Measurements from ENCODE around the gene TSPAN32.
A peak's percentile ranks its signal among the peaks of the same experiment; 100 is the strongest.
"Not testable (repeated sequence)": the region's sequence is repeated elsewhere in the genome, so short reads cannot be mapped to it uniquely, and the experiment has no call there.

TSPAN32 gene

GRCh38 chr11:2267306-2267850 lies 34.4 kb upstream of the TSPAN32 start:
- DNase-seq (ENCODE audit: low spot score): no peak

- DNase-seq (ENCODE audit: low spot score): no peak
Measured at GRCh38 chr11:2267851-2268728, 33.7 kb upstream of the TSPAN32 start.

GRCh38 chr11:2268729-2269600 lies 32.8 kb upstream of the TSPAN32 start:
- DNase-seq (ENCODE audit: low spot score): no peak

GRCh38 chr11:2269601-2270321 lies 32.1 kb upstream of the TSPAN32 start:
- peak; percentile 35 for DNase-seq (ENCODE audit: low spot score)

GRCh38 chr11:2270322-2271076 lies 31.3 kb upstream of the TSPAN32 start, which contains the start of gene ASCL2:
TSS of gene ASCL2 (minus strand) at chr11:2270588. CDS start at chr11:2270332, 256 bp downstream.
- no peak for DNase-seq (ENCODE audit: low spot score)

GRCh38 chr11:2271077-2271326 lies 30.8 kb upstream of the TSPAN32 start:
- no peak for DNase-seq (ENCODE audit: low spot score)

GRCh38 chr11:2271327-2272227 lies 30.2 kb upstream of the TSPAN32 start:
- peak; percentile 0 for DNase-seq (ENCODE audit: low spot score)

GRCh38 chr11:2272228-2272945 lies 29.4 kb upstream of the TSPAN32 start:
- DNase-seq (ENCODE audit: low spot score): peak; percentile 0

GRCh38 chr11:2272946-2273280 lies 28.9 kb upstream of the TSPAN32 start:
- no peak for DNase-seq (ENCODE audit: low spot score)

- no peak for DNase-seq (ENCODE audit: low spot score)
Measured at GRCh38 chr11:2273311-2273710, 28.5 kb upstream of the TSPAN32 start.

- no peak for DNase-seq (ENCODE audit: low spot score)
Measured at GRCh38 chr11:2273771-2274170, 28.0 kb upstream of the TSPAN32 start.

GRCh38 chr11:2275334-2276279 lies 26.2 kb upstream of the TSPAN32 start:
- no peak for DNase-seq (ENCODE audit: low spot score)

GRCh38 chr11:2276280-2277007 lies 25.4 kb upstream of the TSPAN32 start:
- peak; percentile 0 for DNase-seq (ENCODE audit: low spot score)

- DNase-seq (ENCODE audit: low spot score): no peak
Measured at GRCh38 chr11:2277008-2277346, 24.8 kb upstream of the TSPAN32 start.

- no peak for DNase-seq (ENCODE audit: low spot score)
Measured at GRCh38 chr11:2277933-2278523, 23.8 kb upstream of the TSPAN32 start.

GRCh38 chr11:2280208-2280607 lies 21.6 kb upstream of the TSPAN32 start:
- DNase-seq (ENCODE audit: low spot score): no peak

GRCh38 chr11:2286350-2286749 lies 15.5 kb upstream of the TSPAN32 start:
- not testable (repeated sequence) for DNase-seq (ENCODE audit: low spot score)

- DNase-seq (ENCODE audit: low spot score): no peak
Measured at GRCh38 chr11:2287091-2287490, 14.7 kb upstream of the TSPAN32 start.

Data from Ammon's horn (tissue), 1 donor.